HL-60 (cell line): Measurements from ENCODE around the gene CCNC.
A peak's percentile ranks its signal among the peaks of the same experiment; 100 is the strongest.
"Not testable (repeated sequence)": the region's sequence is repeated elsewhere in the genome, so short reads cannot be mapped to it uniquely, and the experiment has no call there.

Experiments used
- DNase-seq, 2 experiments: peaks; one replicate each; pipeline ENCODE4 v3.0.0-alpha.2; 2010 to 2020; ENCODE audit warnings: low read depth in 1 of 2, low spot score in 1 of 2
- H3K27ac ChIP-seq: fragments of 250-450 bp; sonication (Bioruptor Pico); replicated peaks from 2 replicates; pipeline ENCODE4 v1.5.1; 2020; ENCODE audit warnings: mild to moderate bottlenecking, moderate library complexity
- H3K27me3 ChIP-seq: fragments of 250-450 bp; sonication (Bioruptor Pico); 2 replicates; pipeline ENCODE4 v1.5.1; 2021; ENCODE audit warnings: mild to moderate bottlenecking, moderate library complexity; ENCODE audit not compliant: insufficient read depth, poor library complexity, severe bottlenecking
- H3K4me3 ChIP-seq: replicated peaks from 2 replicates; pipeline ENCODE4 v1.5.1; 2011; ENCODE audit warnings: mild to moderate bottlenecking, control low read depth, low read length; ENCODE audit not compliant: insufficient read depth
- CTCF ChIP-seq: IDR thresholded peaks from one replicate; pipeline ENCODE4 v1.5.1; 2011; ENCODE audit warnings: low read length, control low read depth, inconsistent platforms; ENCODE audit not compliant: insufficient read depth
- GABPA ChIP-seq: IDR thresholded peaks from 2 replicates; pipeline ENCODE4 v1.6.1; 2012; ENCODE audit warnings: low read depth
- POLR2AphosphoS5 ChIP-seq: IDR thresholded peaks from 2 replicates; pipeline ENCODE4 v1.6.1; 2012; ENCODE audit warnings: low read depth
- REST ChIP-seq: IDR thresholded peaks from 2 replicates; pipeline ENCODE4 v1.6.1; 2012; ENCODE audit warnings: low read depth; ENCODE audit not compliant: insufficient replicate concordance
- SPI1 ChIP-seq: IDR thresholded peaks from 2 replicates; pipeline ENCODE4 v1.6.1; 2012; ENCODE audit warnings: low read depth, mild to moderate bottlenecking, borderline replicate concordance

CCNC gene

GRCh38 chr6:99603421-99604165 lies 35.1 kb upstream of the CCNC start:
- DNase-seq: no peak
- TF ChIP-seq SPI1 (no peak), POLR2AphosphoS5 (no peak), CTCF (no peak), REST (no peak), GABPA (no peak)
- Histone ChIP-seq H3K27me3 (peaks cover 83% of the 10 kb centered on the region), H3K27ac (no peak overlapping the region), H3K4me3 (peak overlapping the region; percentile 39)

GRCh38 chr6:99602520-99603420 lies 34.3 kb upstream of the CCNC start:
- peaks cover 80% of the 10 kb centered on the region for H3K27me3 ChIP-seq
- no peak overlapping the region for H3K27ac ChIP-seq
- TF ChIP-seq CTCF (no peak), GABPA (no peak), POLR2AphosphoS5 (no peak), REST (no peak), SPI1 (no peak)
- no peak for DNase-seq
- H3K4me3 ChIP-seq: peak overlapping the region; percentile 39

- DNase-seq, H3K4me3 ChIP-seq, H3K27ac ChIP-seq: not testable (repeated sequence)
- peaks cover 16% of the 10 kb centered on the region for H3K27me3 ChIP-seq
These were observed 26.2 kb upstream of the CCNC start for GRCh38 chr6:99594696-99595095.

- peaks cover 15% of the 10 kb centered on the region for H3K27me3 ChIP-seq
- peak; percentile 46 to 84 for DNase-seq
- TF ChIP-seq GABPA (no peak), CTCF (no peak), SPI1 (no peak), REST (no peak), POLR2AphosphoS5 (no peak)
These were observed 24.4 kb upstream of the CCNC start for GRCh38 chr6:99592900-99593299.

More at GRCh38 chr6:99592900-99593299, 24.4 kb upstream of the CCNC start:
- Histone ChIP-seq H3K4me3 (no peak overlapping the region), H3K27ac (no peak overlapping the region)
